Cardiac fibroblast (primary cell): ENCODE data around the gene AHSG.

Experiments
- DNase-seq, 2 donors: peaks; one replicate each; pipeline versions ENCODE4 v3.0.0 to v3.0.0-alpha.2; 2010; ENCODE audit warnings: low read depth in 2 of 2
- H3K4me3 ChIP-seq, 2 donors: replicated peaks in 1 of 2; 1 replicate in 1 of 2; 2 replicates in 1 of 2; pipeline ENCODE4 v1.5.1; 2011; ENCODE audit warnings: low read depth in 2 of 2, low read length in 2 of 2, mild to moderate bottlenecking in 2 of 2, moderate library complexity in 1 of 2
- CTCF ChIP-seq: IDR thresholded peaks from one replicate; pipeline ENCODE4 v1.5.1; 2011; ENCODE audit warnings: low read depth, mild to moderate bottlenecking, low read length, inconsistent platforms

The AHSG gene

GRCh38 chr3:186608624-186609215 lies 4.1 kb upstream of the AHSG start:
- H3K4me3 ChIP-seq: no peak overlapping the region
- no peak for TF ChIP-seq CTCF
- DNase-seq: no peak

- H3K4me3 ChIP-seq: no peak overlapping the region
- peak; percentile 41 to 42 for DNase-seq
- peak; percentile 41 for TF ChIP-seq CTCF
These were observed 3.5 kb upstream of the AHSG start for GRCh38 chr3:186609247-186609868.

GRCh38 chr3:186612065-186612464 lies 795 bp upstream of the AHSG start:
- no peak for TF ChIP-seq CTCF
- H3K4me3 ChIP-seq: no peak overlapping the region
- no peak for DNase-seq

- no peak for DNase-seq
- H3K4me3 ChIP-seq: no peak overlapping the region
- no peak for TF ChIP-seq CTCF
These were observed 891 bp downstream of the AHSG start for GRCh38 chr3:186613637-186614265.

GRCh38 chr3:186614266-186614596 lies 1.4 kb downstream of the AHSG start:
- no peak overlapping the region for H3K4me3 ChIP-seq
- DNase-seq: no peak
- TF ChIP-seq CTCF: no peak

GRCh38 chr3:186614597-186615483 lies 2.0 kb downstream of the AHSG start:
- no peak overlapping the region for H3K4me3 ChIP-seq

More at GRCh38 chr3:186614597-186615483, 2.0 kb downstream of the AHSG start:
- DNase-seq: peak; percentile 77 to 78
- TF ChIP-seq CTCF: peak; percentile 99
